BE2C (cell line): ENCODE results near the gene TNS3.
A peak's percentile ranks its signal among the peaks of the same experiment; 100 is the strongest.

Experiments
- DNase-seq: peaks from one replicate; pipeline ENCODE4 v3.0.0-alpha.2; 2020
- H3K27me3 ChIP-seq: fragments of 250-450 bp; sonication (Bioruptor Pico); 2 replicates; pipeline ENCODE4 v1.5.1; 2020; ENCODE audit warnings: mild to moderate bottlenecking
- H3K36me3 ChIP-seq: fragments of 250-450 bp; sonication (Bioruptor Pico); 2 replicates; pipeline ENCODE4 v1.5.1; 2020; ENCODE audit warnings: mild to moderate bottlenecking
- H3K4me1 ChIP-seq: fragments of 250-450 bp; sonication (Bioruptor Pico); 2 replicates; pipeline ENCODE4 v1.5.1; 2020
- H3K4me3 ChIP-seq: 2 replicates; pipeline ENCODE4 v1.5.1; 2011; ENCODE audit warnings: low read depth, low read length
- H3K9me3 ChIP-seq: fragments of 250-450 bp; sonication (Bioruptor Pico); 2 replicates; pipeline ENCODE4 v1.5.1; 2020
- CTCF ChIP-seq: IDR thresholded peaks from 2 replicates; pipeline ENCODE4 v1.5.1; 2012; ENCODE audit warnings: mild to moderate bottlenecking, low read depth, low read length

TNS3 gene

GRCh38 chr7:47323904-47324303 is 258.0 kb downstream of the TNS3 start:
- Histone ChIP-seq H3K27me3 (no peaks in the 10 kb centered on the region), H3K4me3 (no peak overlapping the region), H3K9me3 (no peaks in the 10 kb centered on the region), H3K36me3 (no peaks in the 10 kb centered on the region), H3K4me1 (peaks cover 12% of the 10 kb centered on the region)
- no peak for TF ChIP-seq CTCF
- no peak for DNase-seq

GRCh38 chr7:47322731-47323130 is 259.2 kb downstream of the TNS3 start:
- peak; percentile 25 for DNase-seq
- Histone ChIP-seq H3K4me3 (no peak overlapping the region), H3K27me3 (no peaks in the 10 kb centered on the region), H3K36me3 (no peaks in the 10 kb centered on the region), H3K9me3 (no peaks in the 10 kb centered on the region), H3K4me1 (peaks cover 2% of the 10 kb centered on the region; the same call in 1 of the 2 replicates)
- no peak for TF ChIP-seq CTCF

- Histone ChIP-seq H3K27me3 (no peaks in the 10 kb centered on the region), H3K36me3 (no peaks in the 10 kb centered on the region), H3K9me3 (no peaks in the 10 kb centered on the region), H3K4me3 (no peak overlapping the region), H3K4me1 (no peaks in the 10 kb centered on the region)
- DNase-seq, result no peak
- no peak for TF ChIP-seq CTCF
Measured at GRCh38 chr7:47320296-47320695, 261.6 kb downstream of the TNS3 start.

- Histone ChIP-seq H3K36me3 (no peaks in the 10 kb centered on the region), H3K27me3 (no peaks in the 10 kb centered on the region), H3K4me1 (no peaks in the 10 kb centered on the region), H3K9me3 (no peaks in the 10 kb centered on the region), H3K4me3 (no peak overlapping the region)
- TF ChIP-seq CTCF, result no peak
- DNase-seq, result no peak
Measured at GRCh38 chr7:47318395-47319182, 263.3 kb downstream of the TNS3 start.

GRCh38 chr7:47317487-47317886 is 264.4 kb downstream of the TNS3 start:
- TF ChIP-seq CTCF, result no peak
- H3K36me3 ChIP-seq, result no peaks in the 10 kb centered on the region
- H3K27me3 ChIP-seq, result no peaks in the 10 kb centered on the region
- H3K9me3 ChIP-seq, result no peaks in the 10 kb centered on the region
- H3K4me3 ChIP-seq, result no peak overlapping the region
- H3K4me1 ChIP-seq, result no peaks in the 10 kb centered on the region
- no peak for DNase-seq

GRCh38 chr7:47314728-47315607 is 266.9 kb downstream of the TNS3 start:
- H3K4me3 ChIP-seq, result no peak overlapping the region

More at GRCh38 chr7:47314728-47315607, 266.9 kb downstream of the TNS3 start:
- Histone ChIP-seq H3K27me3 (no peaks in the 10 kb centered on the region), H3K4me1 (no peaks in the 10 kb centered on the region), H3K36me3 (no peaks in the 10 kb centered on the region), H3K9me3 (no peaks in the 10 kb centered on the region)
- no peak for TF ChIP-seq CTCF
- DNase-seq, result no peak
